GM21515 (cell line): ENCODE results near the gene GAPDH.
"Not testable (repeated sequence)": the region's sequence is repeated elsewhere in the genome, so short reads cannot be mapped to it uniquely, and the experiment has no call there.

ENCODE experiments used
- ATAC-seq: cut with Tn5 transposase; IDR thresholded peaks from one replicate; pipeline ENCODE4 v1.9.1; 2021; ENCODE audit not compliant: unreplicated experiment

GAPDH gene

DNA sequence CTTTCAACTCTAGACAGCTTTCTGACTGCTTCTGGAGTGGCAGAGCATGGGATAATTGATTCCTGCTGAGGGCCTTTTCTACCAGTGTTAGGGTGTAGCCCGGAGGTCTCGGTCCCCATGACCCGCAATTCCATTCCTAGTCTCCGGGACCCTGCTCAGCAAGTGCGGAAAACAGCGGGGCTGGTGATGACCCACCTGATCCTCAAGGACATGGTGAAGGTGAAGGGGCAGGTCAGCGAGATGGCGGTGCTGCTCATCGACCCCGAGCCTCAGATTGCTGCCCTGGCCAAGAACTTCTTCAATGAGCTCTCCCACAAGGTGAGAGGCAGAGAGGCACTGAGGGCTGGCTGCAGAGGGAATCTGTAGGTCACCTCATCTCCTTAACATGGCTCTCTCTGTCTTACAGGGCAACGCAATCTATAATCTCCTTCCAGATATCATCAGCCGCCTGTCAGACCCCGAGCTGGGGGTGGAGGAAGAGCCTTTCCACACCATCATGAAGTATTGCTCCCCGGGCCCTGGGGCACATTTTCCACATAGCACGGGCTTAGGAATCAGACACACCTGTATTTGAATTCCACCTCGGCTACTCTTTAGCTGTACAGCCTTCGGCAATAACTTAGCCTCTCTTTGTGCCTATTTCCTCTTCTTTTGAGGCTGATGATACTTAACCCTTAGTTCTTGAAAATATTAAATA is 5.6 kb upstream of the GAPDH start:
- ATAC-seq = no peak

- ATAC-seq = no peak
Observed at GRCh38 chr12:6529291-6529737, 5.0 kb upstream of the GAPDH start.

GRCh38 chr12:6530576-6531260 is 3.6 kb upstream of the GAPDH start:
- ATAC-seq = no peak

GRCh38 chr12:6532051-6532926 is 2.0 kb upstream of the GAPDH start:
- ATAC-seq = no peak

DNA sequence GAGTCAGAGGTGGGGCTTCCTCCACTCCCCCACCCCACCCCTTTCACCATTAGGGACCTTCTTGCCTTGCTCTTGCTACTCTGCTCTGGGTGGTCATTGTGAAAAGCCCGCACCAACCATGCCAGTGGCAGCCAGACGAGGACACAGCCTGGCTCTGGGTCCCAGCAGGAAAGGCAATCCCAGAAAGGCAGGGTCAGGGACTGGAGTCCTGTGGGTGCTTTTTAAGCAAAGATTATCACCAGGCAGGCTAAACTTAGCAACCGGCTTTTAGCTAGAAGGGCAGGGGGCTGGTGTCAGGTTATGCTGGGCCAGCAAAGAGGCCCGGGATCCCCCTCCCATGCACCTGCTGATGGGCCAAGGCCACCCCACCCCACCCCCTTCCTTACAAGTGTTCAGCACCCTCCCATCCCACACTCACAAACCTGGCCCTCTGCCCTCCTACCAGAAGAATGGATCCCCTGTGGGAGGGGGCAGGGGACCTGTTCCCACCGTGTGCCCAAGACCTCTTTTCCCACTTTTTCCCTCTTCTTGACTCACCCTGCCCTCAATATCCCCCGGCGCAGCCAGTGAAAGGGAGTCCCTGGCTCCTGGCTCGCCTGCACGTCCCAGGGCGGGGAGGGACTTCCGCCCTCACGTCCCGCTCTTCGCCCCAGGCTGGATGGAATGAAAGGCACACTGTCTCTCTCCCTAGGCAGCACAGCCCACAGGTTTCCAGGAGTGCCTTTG is 1.2 kb upstream of the GAPDH start:
- ATAC-seq = peak; percentile 12

DNA sequence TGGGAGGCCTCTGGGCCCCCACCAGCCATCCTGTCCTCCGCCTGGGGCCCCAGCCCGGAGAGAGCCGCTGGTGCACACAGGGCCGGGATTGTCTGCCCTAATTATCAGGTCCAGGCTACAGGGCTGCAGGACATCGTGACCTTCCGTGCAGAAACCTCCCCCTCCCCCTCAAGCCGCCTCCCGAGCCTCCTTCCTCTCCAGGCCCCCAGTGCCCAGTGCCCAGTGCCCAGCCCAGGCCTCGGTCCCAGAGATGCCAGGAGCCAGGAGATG is 729 bp upstream of the GAPDH start:
- peak; percentile 11 for ATAC-seq

- ATAC-seq = no peak
Observed at GRCh38 chr12:6534695-6534944, 303 bp downstream of the GAPDH start.

GRCh38 chr12:6534945-6535696 is 804 bp downstream of the GAPDH start:
- no peak for ATAC-seq

- ATAC-seq = no peak
Observed at GRCh38 chr12:6535697-6535946, 1.3 kb downstream of the GAPDH start.

DNA sequence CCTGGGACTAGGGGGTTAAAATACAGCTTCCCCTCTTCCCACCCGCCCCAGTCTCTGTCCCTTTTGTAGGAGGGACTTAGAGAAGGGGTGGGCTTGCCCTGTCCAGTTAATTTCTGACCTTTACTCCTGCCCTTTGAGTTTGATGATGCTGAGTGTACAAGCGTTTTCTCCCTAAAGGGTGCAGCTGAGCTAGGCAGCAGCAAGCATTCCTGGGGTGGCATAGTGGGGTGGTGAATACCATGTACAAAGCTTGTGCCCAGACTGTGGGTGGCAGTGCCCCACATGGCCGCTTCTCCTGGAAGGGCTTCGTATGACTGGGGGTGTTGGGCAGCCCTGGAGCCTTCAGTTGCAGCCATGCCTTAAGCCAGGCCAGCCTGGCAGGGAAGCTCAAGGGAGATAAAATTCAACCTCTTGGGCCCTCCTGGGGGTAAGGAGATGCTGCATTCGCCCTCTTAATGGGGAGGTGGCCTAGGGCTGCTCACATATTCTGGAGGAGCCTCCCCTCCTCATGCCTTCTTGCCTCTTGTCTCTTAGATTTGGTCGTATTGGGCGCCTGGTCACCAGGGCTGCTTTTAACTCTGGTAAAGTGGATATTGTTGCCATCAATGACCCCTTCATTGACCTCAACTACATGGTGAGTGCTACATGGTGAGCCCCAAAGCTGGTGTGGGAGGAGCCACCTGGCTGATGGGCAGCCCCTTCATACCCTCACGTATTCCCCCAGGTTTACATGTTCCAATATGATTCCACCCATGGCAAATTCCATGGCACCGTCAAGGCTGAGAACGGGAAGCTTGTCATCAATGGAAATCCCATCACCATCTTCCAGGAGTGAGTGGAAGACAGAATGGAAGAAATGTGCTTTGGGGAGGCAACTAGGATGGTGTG is 1.9 kb downstream of the GAPDH start:
- no peak for ATAC-seq

GRCh38 chr12:6536894-6537579 is 2.7 kb downstream of the GAPDH start:
- ATAC-seq = no peak

DNA sequence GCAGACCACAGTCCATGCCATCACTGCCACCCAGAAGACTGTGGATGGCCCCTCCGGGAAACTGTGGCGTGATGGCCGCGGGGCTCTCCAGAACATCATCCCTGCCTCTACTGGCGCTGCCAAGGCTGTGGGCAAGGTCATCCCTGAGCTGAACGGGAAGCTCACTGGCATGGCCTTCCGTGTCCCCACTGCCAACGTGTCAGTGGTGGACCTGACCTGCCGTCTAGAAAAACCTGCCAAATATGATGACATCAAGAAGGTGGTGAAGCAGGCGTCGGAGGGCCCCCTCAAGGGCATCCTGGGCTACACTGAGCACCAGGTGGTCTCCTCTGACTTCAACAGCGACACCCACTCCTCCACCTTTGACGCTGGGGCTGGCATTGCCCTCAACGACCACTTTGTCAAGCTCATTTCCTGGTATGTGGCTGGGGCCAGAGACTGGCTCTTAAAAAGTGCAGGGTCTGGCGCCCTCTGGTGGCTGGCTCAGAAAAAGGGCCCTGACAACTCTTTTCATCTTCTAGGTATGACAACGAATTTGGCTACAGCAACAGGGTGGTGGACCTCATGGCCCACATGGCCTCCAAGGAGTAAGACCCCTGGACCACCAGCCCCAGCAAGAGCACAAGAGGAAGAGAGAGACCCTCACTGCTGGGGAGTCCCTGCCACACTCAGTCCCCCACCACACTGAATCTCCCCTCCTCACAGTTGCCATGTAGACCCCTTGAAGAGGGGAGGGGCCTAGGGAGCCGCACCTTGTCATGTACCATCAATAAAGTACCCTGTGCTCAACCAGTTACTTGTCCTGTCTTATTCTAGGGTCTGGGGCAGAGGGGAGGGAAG is 3.5 kb downstream of the GAPDH start:
- not testable (repeated sequence) for ATAC-seq

DNA sequence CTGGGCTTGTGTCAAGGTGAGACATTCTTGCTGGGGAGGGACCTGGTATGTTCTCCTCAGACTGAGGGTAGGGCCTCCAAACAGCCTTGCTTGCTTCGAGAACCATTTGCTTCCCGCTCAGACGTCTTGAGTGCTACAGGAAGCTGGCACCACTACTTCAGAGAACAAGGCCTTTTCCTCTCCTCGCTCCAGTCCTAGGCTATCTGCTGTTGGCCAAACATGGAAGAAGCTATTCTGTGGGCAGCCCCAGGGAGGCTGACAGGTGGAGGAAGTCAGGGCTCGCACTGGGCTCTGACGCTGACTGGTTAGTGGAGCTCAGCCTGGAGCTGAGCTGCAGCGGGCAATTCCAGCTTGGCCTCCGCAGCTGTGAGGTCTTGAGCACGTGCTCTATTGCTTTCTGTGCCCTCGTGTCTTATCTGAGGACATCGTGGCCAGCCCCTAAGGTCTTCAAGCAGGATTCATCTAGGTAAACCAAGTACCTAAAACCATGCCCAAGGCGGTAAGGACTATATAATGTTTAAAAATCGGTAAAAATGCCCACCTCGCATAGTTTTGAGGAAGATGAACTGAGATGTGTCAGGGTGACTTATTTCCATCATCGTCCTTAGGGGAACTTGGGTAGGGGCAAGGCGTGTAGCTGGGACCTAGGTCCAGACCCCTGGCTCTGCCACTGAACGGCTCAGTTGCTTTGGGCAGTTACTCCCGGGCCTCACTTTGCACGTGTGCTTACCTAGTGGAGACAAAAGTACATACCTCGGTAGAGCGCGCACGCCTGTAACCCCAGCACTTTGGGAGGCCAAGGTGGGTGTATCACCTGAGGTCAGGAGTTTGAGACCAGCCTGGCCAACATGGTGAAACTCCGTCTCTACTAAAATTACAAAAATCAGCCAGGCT is 4.3 kb downstream of the GAPDH start:
- ATAC-seq = no peak

GRCh38 chr12:6539314-6539682 is 5.0 kb downstream of the GAPDH start:
- no peak for ATAC-seq

DNA sequence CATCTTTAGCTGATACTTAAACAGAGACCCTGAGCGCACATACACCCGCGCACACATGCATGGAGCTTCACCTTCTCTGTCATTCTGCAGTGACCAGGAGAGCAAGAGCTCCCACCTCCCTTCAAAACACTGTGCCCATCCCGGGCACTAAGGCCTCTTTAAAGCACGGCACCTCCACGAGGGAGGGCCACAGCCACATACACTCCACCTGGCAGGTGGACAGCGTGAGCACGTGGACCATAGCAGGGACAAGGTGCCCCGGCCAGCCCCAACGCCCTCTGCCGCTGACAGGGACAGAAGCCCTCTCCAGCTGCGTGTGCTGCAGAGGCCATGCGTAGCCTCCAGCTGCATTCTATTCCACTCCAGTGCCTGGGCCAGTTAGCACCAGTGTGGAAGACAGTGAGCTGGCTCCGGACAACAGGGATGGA is 5.4 kb downstream of the GAPDH start:
- no peak for ATAC-seq

GRCh38 chr12:6540181-6540877 is 6.0 kb downstream of the GAPDH start:
- ATAC-seq = no peak
